Activated CD4-positive, alpha-beta T cell treated with anti-CD3 and anti-CD28 coated beads, Interleukin-2, amount 10 ng/mL, durations not matched to agents 7 days and 5 days (primary cell): ENCODE measurements around the gene IBA57. TPM values are rescaled to one million over a fixed set of nuclear protein-coding genes. Genes with fewer than 3 reads are reported as not detected.

Experiments
- CTCF ChIA-PET: fragments of 350-600 bp; sonication (Branson Sonifier 250); formaldehyde crosslinking; loops from one replicate; lab custom pipeline; 2021; ENCODE audit warnings: antibody characterized with exemption; lab: Charles Lee
- POLR2A ChIA-PET: fragments of 350-600 bp; sonication (Branson Sonifier 250); formaldehyde crosslinking; loops from one replicate; lab custom pipeline; 2021; ENCODE audit warnings: antibody characterized with exemption; lab: Charles Lee
- DNase-seq: peaks from one replicate; pipeline ENCODE4 v3.0.0-alpha.2; 2020
- H3K27ac Mint-ChIP-seq: one replicate; pipeline ENCODE4 v1.8.0; 2021; ENCODE audit warnings: mild to moderate bottlenecking, moderate library complexity, mixed read lengths
- H3K27me3 Mint-ChIP-seq: one replicate; pipeline ENCODE4 v1.8.0; 2021; ENCODE audit warnings: mixed read lengths
- H3K36me3 Mint-ChIP-seq: one replicate; pipeline ENCODE4 v1.8.0; 2021; ENCODE audit warnings: low read depth, mixed read lengths
- H3K4me1 Mint-ChIP-seq: one replicate; pipeline ENCODE4 v1.8.0; 2021; ENCODE audit warnings: mixed read lengths
- H3K4me3 Mint-ChIP-seq: one replicate; pipeline ENCODE4 v1.8.0; 2021; ENCODE audit warnings: mild to moderate bottlenecking, moderate library complexity, mixed read lengths
- H3K9me3 Mint-ChIP-seq: one replicate; pipeline ENCODE4 v1.8.0; 2021; ENCODE audit warnings: mixed read lengths
- total RNA-seq, 2 experiments: library from RNA; stranded (reverse); gene quantifications; one replicate each; pipeline ENCODE4 v1.2.3, GENCODE V29; 2021

Gene IBA57
- total RNA-seq, 2 experiments from 2014 or later, result 6.4 to 8.2 TPM

DNA sequence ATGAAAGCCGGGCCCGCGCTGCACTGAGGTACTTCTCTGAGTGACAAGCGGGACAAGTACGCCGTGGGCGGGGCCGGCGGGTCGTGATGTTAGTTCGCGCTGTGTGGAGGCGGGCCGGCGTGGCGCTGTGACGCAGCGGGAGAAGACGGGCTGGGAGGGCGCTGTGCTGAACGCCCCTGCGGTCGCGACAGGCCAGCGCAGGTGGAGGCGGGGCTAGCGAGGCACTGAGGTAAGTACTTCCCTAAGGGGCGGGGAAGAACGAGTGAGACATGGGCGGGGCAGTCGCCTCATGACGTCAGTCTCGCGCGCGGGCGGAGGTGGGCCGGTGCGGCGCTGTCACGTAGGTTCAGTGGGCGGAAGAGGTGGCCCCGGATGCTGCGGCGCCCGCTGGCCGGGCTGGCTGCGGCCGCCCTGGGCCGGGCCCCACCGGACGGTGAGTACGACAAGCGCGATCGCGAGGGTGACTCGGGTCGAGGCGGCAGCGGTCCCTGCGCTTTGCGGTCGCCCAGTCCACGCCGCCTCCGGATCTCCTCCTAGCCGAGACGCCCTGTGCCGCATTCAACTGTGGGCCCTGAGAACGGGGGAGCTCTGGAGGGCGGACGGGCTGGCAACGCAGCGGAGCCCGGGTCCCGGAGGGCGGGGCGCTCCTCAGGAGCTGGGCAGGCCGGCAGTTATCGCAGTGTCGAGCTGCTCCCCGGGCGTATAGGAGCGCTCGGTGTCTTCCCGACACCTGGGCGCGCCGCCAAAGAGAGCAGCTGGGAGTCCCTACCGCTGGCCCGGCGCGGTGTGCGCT, 25.5 kb upstream of the IBA57 start, which contains the start of gene GUK1:
Gene GUK1, plus strand, starts transcription at position 349 of the 793 bp plus-strand sequence. Its CDS starts 24 bp downstream, at position 373.
- Mint-ChIP-seq H3K36me3 (peaks cover 16% of the 10 kb centered on the region), H3K4me1 (peaks cover 41% of the 10 kb centered on the region), H3K4me3 (peak within 1 kb of the TSS; percentile 99), H3K9me3 (no peaks in the 10 kb centered on the region), H3K27me3 (peaks cover 21% of the 10 kb centered on the region), H3K27ac (peak within 1 kb of the TSS; percentile 100)
- DNase-seq, result peak; percentile 100
- ChIA-PET POLR2A (no interaction called here), CTCF (interaction anchor here (0.6 to 11.0 kb wide), 4 partner anchors 25 to 317 kb away, joined by 3 to 104 read pairs (median 3); partner anchors contain the start of gene IBA57)

DNA sequence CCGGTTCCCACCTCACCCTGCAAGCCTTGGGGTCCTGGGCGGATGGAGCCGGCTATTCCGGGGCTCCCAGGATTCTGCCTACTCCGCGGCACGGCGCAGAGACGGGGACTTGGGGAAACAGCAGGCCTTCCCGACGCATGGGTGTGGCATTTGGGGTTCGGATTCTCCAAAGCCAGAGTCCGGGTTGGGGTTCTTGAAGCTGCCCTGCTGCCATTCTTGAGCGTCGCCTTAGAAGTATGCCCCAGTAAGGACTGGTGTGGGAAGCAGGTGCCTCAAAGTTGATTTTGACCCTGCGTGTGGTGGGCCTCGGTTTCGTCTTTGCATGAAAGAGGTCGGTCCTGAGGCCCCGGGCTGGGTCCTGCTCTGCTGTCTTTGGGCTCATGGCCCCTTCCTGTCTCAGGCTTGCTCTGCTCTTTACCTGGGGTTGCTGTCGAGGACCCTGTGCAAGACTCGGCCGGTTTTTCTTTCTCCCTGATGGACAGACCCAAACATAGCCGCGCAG, 24.8 kb upstream of the IBA57 start:
- peak overlapping the region; percentile 99 for H3K4me3 Mint-ChIP-seq
- no peaks in the 10 kb centered on the region for H3K9me3 Mint-ChIP-seq
- peaks cover 18% of the 10 kb centered on the region for H3K27me3 Mint-ChIP-seq
- CTCF ChIA-PET, result interaction anchor here (0.6 to 11.0 kb wide), 4 partner anchors 24 to 317 kb away, joined by 3 to 104 read pairs (median 3); partner anchors contain the start of gene IBA57
- H3K36me3 Mint-ChIP-seq, result peaks cover 16% of the 10 kb centered on the region
- no peak for DNase-seq
- POLR2A ChIA-PET, result no interaction called here
- H3K4me1 Mint-ChIP-seq, result peaks cover 41% of the 10 kb centered on the region
- peak overlapping the region; percentile 100 for H3K27ac Mint-ChIP-seq

DNA sequence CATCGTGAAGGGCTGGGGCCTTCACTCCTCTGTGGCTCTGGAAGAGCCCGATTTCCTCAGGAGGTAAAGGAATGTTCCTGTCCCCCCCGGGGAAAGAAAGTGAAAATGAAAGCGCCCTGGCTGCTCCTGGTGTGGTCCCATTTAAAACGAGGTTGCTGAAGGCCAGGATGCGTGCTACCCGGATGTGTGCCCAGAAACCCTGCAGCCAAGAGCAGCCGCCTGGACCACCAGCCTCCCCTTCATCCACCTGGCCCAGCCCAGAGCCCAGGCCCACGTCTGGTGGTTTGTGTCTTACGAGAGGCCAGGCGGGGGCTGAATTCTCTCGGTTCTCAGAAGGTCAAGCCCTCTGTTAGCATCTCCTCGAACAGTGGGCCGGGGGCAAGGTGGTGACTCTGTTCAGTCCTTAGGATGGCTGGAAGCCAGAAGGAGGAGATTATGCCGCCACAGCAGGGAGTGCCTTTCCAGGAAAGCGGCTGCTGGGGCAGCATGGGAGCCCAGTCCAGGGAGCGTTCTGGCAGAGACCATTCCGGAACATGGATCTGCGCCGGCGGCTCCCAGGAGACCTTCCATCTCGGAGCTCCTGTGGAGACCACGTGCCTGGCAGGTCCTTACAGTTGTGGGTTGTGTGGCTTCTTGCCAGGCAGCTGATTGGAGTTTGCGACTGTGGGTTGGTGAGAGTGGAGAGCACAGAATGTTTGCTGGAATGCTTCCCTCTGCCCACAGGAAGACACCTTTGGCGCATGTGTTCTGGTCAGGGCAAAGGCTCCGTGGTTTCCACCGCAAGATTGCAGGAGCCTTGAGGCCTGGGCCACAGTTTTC, 24.2 kb upstream of the IBA57 start:
- no peaks in the 10 kb centered on the region for H3K9me3 Mint-ChIP-seq
- peaks cover 16% of the 10 kb centered on the region for H3K36me3 Mint-ChIP-seq
- peaks cover 11% of the 10 kb centered on the region for H3K27me3 Mint-ChIP-seq
- ChIA-PET CTCF (interaction anchor here (1.1 to 11.0 kb wide), 5 partner anchors 11 to 142 kb away, joined by 3 to 104 read pairs (median 5); partner anchors contain the start of gene IBA57), POLR2A (no interaction called here)
- DNase-seq, result peak; percentile 51
- H3K4me3 Mint-ChIP-seq, result peak overlapping the region; percentile 99
- H3K4me1 Mint-ChIP-seq, result peaks cover 41% of the 10 kb centered on the region
- peak overlapping the region; percentile 100 for H3K27ac Mint-ChIP-seq

- DNase-seq, result peak; percentile 22
- ChIA-PET POLR2A (no interaction called here), CTCF (interaction anchor here (1.1 to 11.0 kb wide), 5 partner anchors 10 to 143 kb away, joined by 3 to 104 read pairs (median 5); partner anchors contain the start of gene IBA57)
- Mint-ChIP-seq H3K36me3 (peaks cover 16% of the 10 kb centered on the region), H3K27ac (peak overlapping the region; percentile 100), H3K27me3 (peaks cover 4% of the 10 kb centered on the region), H3K4me1 (peaks cover 34% of the 10 kb centered on the region), H3K9me3 (no peaks in the 10 kb centered on the region), H3K4me3 (peak overlapping the region; percentile 99)
These were observed 23.4 kb upstream of the IBA57 start for GRCh38 chr1:228142155-228142691.

GRCh38 chr1:228142701-228143136, 22.9 kb upstream of the IBA57 start:
- Mint-ChIP-seq H3K27ac (peak overlapping the region; percentile 100), H3K27me3 (no peaks in the 10 kb centered on the region), H3K36me3 (peaks cover 16% of the 10 kb centered on the region), H3K4me1 (peaks cover 33% of the 10 kb centered on the region), H3K4me3 (peak overlapping the region; percentile 99), H3K9me3 (no peaks in the 10 kb centered on the region)
- no peak for DNase-seq
- CTCF ChIA-PET, result interaction anchor here (0.8 to 11.0 kb wide), 5 partner anchors 11 to 143 kb away, joined by 3 to 104 read pairs (median 5); partner anchors contain the start of gene IBA57
- POLR2A ChIA-PET, result no interaction called here

- peak overlapping the region; percentile 55 for H3K27ac Mint-ChIP-seq
- DNase-seq, result no peak
These were observed 22.0 kb upstream of the IBA57 start for GRCh38 chr1:228143480-228144192.

DNA sequence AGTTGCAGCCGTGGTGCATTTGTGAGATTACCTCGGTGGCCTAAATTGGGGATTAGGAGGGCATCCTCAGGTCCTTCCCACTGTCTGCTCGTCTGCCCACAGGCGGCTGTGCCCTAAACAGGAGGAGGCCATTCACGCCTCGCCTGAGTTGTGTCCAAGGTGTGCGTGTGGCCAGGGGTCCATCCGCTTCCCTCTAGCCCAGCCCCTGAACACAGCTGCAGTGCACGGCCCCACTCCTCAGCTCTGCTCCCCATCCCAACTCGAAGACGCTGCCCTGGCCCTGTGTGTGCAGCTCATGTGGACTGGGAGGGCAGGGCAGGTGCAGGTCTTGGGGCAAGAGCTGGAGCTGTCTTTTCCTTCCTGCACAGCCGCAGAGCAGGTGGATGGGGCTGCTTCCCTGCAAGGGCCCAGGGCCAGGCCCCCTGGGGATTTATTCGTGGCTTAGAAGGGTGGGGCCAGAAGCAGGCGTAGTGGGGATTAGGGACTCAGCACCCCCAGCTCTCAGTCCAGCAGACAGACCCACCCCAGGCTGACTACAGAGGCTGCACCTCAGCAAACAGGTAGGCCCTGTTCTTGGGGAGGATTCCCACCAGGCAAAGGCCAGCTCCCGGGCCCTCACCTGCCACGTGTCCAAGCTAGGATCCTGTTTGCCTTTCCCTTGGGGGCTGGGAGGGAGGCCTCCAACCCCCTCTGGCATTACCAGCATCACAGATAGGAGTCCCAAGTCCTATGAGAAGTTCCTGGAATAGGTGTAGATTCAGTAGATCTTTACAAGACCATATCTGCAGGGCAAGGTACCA, 21.2 kb upstream of the IBA57 start:
- no peak for DNase-seq
- Mint-ChIP-seq H3K27me3 (no peaks in the 10 kb centered on the region), H3K4me1 (peaks cover 33% of the 10 kb centered on the region), H3K36me3 (peaks cover 16% of the 10 kb centered on the region), H3K4me3 (no peak overlapping the region), H3K9me3 (no peaks in the 10 kb centered on the region), H3K27ac (peak overlapping the region; percentile 55)
- ChIA-PET CTCF (interaction anchor here (1.3 to 11.0 kb wide), 3 partner anchors 14 to 26 kb away, joined by 3 to 104 read pairs (median 4); partner anchors contain the start of gene IBA57), POLR2A (no interaction called here)

More at GRCh38 chr1:228143480-228144192, 22.0 kb upstream of the IBA57 start:
- Mint-ChIP-seq H3K4me3 (peak overlapping the region; percentile 99), H3K27me3 (no peaks in the 10 kb centered on the region), H3K36me3 (peaks cover 16% of the 10 kb centered on the region), H3K4me1 (peaks cover 33% of the 10 kb centered on the region), H3K9me3 (no peaks in the 10 kb centered on the region)
- ChIA-PET CTCF (interaction anchor here (0.8 to 11.0 kb wide), 5 partner anchors 10 to 27 kb away, joined by 3 to 104 read pairs (median 4); partner anchors contain the start of gene IBA57), POLR2A (no interaction called here)

DNA sequence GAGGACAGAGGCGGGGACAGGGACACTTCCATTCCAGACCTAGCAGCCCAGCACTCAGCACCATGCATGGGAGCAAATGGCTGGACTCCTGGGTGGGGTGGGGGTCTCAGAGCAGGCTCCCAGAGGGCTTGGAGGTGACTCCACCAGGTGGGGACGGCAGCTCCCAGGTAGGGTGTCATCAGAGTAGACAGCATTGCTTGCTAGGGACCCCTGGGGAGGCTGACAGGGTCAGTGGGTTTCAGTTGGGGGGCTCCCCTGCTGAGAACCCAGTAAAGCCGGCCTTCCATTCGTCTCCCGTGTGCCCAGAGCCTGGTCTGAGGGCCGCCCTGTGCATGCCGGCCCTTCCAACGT, 20.6 kb upstream of the IBA57 start:
- H3K36me3 Mint-ChIP-seq, result peaks cover 16% of the 10 kb centered on the region
- no peaks in the 10 kb centered on the region for H3K27me3 Mint-ChIP-seq
- no peak overlapping the region for H3K27ac Mint-ChIP-seq
- H3K4me3 Mint-ChIP-seq, result no peak overlapping the region
- POLR2A ChIA-PET, result no interaction called here
- DNase-seq, result no peak
- H3K4me1 Mint-ChIP-seq, result peaks cover 29% of the 10 kb centered on the region
- CTCF ChIA-PET, result interaction anchor here (1.3 to 11.0 kb wide), 2 partner anchors 14 to 20 kb away, joined by 4 to 104 read pairs; partner anchors contain the start of gene IBA57
- H3K9me3 Mint-ChIP-seq, result no peaks in the 10 kb centered on the region

DNA sequence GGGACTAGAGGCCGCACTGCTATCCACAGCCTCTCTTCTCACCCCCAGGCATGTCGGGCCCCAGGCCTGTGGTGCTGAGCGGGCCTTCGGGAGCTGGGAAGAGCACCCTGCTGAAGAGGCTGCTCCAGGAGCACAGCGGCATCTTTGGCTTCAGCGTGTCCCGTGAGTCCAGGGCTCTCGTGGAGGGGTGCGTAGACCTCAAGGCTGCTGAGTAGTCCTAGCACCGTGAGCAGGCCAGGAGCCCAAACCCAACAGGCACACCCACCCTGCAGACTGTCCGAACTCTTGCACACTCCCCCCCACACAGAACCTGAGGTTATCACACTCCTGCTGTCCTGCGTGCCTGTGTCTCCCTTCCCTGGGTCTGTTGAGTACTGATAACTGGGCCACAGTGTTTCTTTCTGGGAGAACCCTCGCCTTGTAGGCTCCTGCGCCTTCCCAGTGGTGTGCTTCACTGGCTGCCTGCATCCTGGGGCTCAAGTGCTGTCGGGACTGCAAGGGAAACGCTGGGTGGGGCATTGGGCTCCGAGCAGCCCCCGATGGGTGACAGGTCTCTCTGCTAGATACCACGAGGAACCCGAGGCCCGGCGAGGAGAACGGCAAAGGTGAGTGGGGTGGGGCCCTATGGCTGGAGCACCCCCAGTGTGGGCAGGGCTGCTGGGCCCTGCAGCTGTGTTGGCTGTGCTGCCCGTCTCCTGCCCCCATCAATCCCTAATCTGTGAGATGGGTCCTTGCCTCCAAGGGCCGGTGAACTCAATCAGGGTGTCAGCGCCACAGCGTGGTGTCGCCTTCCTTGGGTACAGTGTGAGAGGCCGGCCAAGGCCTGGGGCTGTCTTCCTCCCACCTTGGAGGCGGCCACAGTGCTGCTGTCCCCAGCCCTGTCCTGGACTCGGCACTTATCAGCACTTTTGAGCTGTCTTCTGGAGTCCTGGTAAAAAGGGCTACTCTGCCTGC, 19.9 kb upstream of the IBA57 start:
- H3K9me3 Mint-ChIP-seq, result no peaks in the 10 kb centered on the region
- POLR2A ChIA-PET, result no interaction called here
- no peak for DNase-seq
- H3K36me3 Mint-ChIP-seq, result peaks cover 16% of the 10 kb centered on the region
- H3K4me1 Mint-ChIP-seq, result peaks cover 29% of the 10 kb centered on the region
- CTCF ChIA-PET, result interaction anchor here (11.0 kb wide), 1 partner anchor 19 kb away, joined by 104 read pairs; the partner anchor contains the start of gene IBA57
- H3K27ac Mint-ChIP-seq, result no peak overlapping the region
- no peaks in the 10 kb centered on the region for H3K27me3 Mint-ChIP-seq
- no peak overlapping the region for H3K4me3 Mint-ChIP-seq

- no peak overlapping the region for H3K27ac Mint-ChIP-seq
- no peak for DNase-seq
- ChIA-PET CTCF (interaction anchor here (11.0 kb wide), 1 partner anchor 18 kb away, joined by 104 read pairs; the partner anchor contains the start of gene IBA57), POLR2A (no interaction called here)
- H3K27me3 Mint-ChIP-seq, result no peaks in the 10 kb centered on the region
- H3K4me3 Mint-ChIP-seq, result no peak overlapping the region
- H3K9me3 Mint-ChIP-seq, result no peaks in the 10 kb centered on the region
- peaks cover 9% of the 10 kb centered on the region for H3K36me3 Mint-ChIP-seq
- peaks cover 27% of the 10 kb centered on the region for H3K4me1 Mint-ChIP-seq
These were observed 19.0 kb upstream of the IBA57 start for GRCh38 chr1:228146417-228147150.
